ENCODE measurements around the gene LMAN2L.

DNA sequence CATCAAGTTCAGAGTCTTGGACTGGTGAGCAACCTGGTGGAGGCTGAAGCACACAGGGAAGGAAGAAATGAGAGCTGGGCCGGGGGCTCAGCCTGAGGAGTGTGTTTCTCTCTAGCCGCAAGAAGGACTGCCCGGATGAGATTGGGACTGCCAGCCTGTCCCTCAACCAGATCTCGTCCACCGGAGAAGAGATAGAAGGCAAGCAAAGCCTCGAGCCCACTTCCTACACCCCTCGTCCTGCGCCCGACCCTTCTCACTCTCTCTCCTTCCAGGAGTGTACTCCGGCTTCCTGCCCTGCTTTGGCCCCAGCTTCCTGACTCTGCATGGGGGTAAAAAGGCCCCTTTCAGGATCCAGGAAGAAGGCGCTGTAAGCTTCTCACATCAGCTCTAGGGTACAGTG lies 71.1 kb downstream of the LMAN2L start:
- TF ChIP-seq, protein P1, sequence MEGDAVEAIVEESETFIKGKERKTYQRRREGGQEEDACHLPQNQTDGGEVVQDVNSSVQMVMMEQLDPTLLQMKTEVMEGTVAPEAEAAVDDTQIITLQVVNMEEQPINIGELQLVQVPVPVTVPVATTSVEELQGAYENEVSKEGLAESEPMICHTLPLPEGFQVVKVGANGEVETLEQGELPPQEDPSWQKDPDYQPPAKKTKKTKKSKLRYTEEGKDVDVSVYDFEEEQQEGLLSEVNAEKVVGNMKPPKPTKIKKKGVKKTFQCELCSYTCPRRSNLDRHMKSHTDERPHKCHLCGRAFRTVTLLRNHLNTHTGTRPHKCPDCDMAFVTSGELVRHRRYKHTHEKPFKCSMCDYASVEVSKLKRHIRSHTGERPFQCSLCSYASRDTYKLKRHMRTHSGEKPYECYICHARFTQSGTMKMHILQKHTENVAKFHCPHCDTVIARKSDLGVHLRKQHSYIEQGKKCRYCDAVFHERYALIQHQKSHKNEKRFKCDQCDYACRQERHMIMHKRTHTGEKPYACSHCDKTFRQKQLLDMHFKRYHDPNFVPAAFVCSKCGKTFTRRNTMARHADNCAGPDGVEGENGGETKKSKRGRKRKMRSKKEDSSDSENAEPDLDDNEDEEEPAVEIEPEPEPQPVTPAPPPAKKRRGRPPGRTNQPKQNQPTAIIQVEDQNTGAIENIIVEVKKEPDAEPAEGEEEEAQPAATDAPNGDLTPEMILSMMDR (IDR thresholded peaks at IDR 0.05), result no peak
- TF ChIP-seq POLR2A (IDR thresholded peaks at IDR 0.05), result no peak
- no peak for TF ChIP-seq POLR2AphosphoS5 (IDR thresholded peaks at IDR 0.05)
